Activated B cell treated with CpG ODN at 0.5 μM for 24 hours (primary cell): Measurements from ENCODE around the gene APOBEC3F. TPM values are rescaled to one million over a fixed set of nuclear protein-coding genes. Genes with fewer than 3 reads are reported as not detected.
A peak's percentile ranks its signal among the peaks of the same experiment; 100 is the strongest.
"Not testable (repeated sequence)": the region's sequence is repeated elsewhere in the genome, so short reads cannot be mapped to it uniquely, and the experiment has no call there.

ENCODE experiments used
- ATAC-seq: fragments of 200-7000 bp; cut with Tn5 transposase; one replicate; pipeline ENCODE4 v1.10.0; 2021; ENCODE audit warnings: low read depth, mild to moderate bottlenecking, moderate library complexity
- CTCF ChIA-PET: fragments of 350-600 bp; sonication (Branson Sonifier 250); formaldehyde crosslinking; loops from one replicate; lab custom pipeline; 2021; ENCODE audit warnings: antibody characterized with exemption; lab: Charles Lee
- POLR2A ChIA-PET: fragments of 350-600 bp; sonication (Branson Sonifier 250); formaldehyde crosslinking; loops from one replicate; lab custom pipeline; 2021; ENCODE audit warnings: antibody characterized with exemption; lab: Charles Lee
- DNase-seq: peaks from one replicate; pipeline ENCODE4 v3.0.0; 2022
- H3K27ac Mint-ChIP-seq: one replicate; pipeline ENCODE4 v1.8.0; 2020; ENCODE audit warnings: mixed read lengths
- H3K27me3 Mint-ChIP-seq: one replicate; pipeline ENCODE4 v1.8.0; 2021; ENCODE audit warnings: mixed read lengths
- H3K36me3 Mint-ChIP-seq: one replicate; pipeline ENCODE4 v1.8.0; 2021; ENCODE audit warnings: low read depth, mixed read lengths
- H3K4me1 Mint-ChIP-seq: one replicate; pipeline ENCODE4 v1.8.0; 2021; ENCODE audit warnings: mixed read lengths
- H3K4me3 Mint-ChIP-seq: one replicate; pipeline ENCODE4 v1.8.0; 2020; ENCODE audit warnings: mild to moderate bottlenecking, mixed read lengths
- H3K9me3 Mint-ChIP-seq: one replicate; pipeline ENCODE4 v1.8.0; 2020; ENCODE audit warnings: mixed read lengths
- CTCF ChIP-seq: fragments of 200-600 bp; IDR thresholded peaks from one replicate; pipeline ENCODE4 v1.8.0; 2022; ENCODE audit warnings: antibody characterized with exemption, mild to moderate bottlenecking
- intact Hi-C: fragments of 100-400 bp; cut with micrococcal nuclease; formaldehyde crosslinking; loops from one replicate; pipeline ENCODE4 v1.15.1; 2024
- total RNA-seq: library from RNA; stranded (reverse); gene quantifications from 2 replicates; pipeline ENCODE4 v1.2.3, GENCODE V29; 2022

Gene APOBEC3F
- total RNA-seq, 1 donor from 2014 or later = 82.4 TPM

- no peak for DNase-seq
- Mint-ChIP-seq H3K9me3 (no peaks in the 10 kb centered on the region), H3K4me3 (peak overlapping the region; percentile 90), H3K36me3 (peaks cover 39% of the 10 kb centered on the region), H3K27ac (peak overlapping the region; percentile 90), H3K4me1 (peaks cover 56% of the 10 kb centered on the region), H3K27me3 (no peaks in the 10 kb centered on the region)
- TF ChIP-seq CTCF = no peak
- ChIA-PET CTCF (no interaction called here), POLR2A (interaction anchor here (0.7 kb wide), 1 partner anchor 19 kb away, joined by 7 read pairs; no protein-coding TSS in a partner anchor)
- ATAC-seq = no peak
- intact Hi-C loops = loop anchor here (2.0 kb wide), 2 partner anchors 25 to 27 kb away; partner anchors contain the start of gene APOBEC3C
Observed at GRCh38 chr22:39041908-39042307, 1.2 kb downstream of the APOBEC3F start.

- POLR2A ChIA-PET = interaction anchor here (0.7 to 0.8 kb wide), 2 partner anchors 67 to 101 kb away, joined by 4 to 10 read pairs; no protein-coding TSS in a partner anchor
- CTCF ChIA-PET, DNase-seq, H3K27ac Mint-ChIP-seq, ATAC-seq, H3K4me3 Mint-ChIP-seq, intact Hi-C loops, H3K27me3 Mint-ChIP-seq, H3K9me3 Mint-ChIP-seq: not testable (repeated sequence)
- Mint-ChIP-seq H3K36me3 (peaks cover 46% of the 10 kb centered on the region), H3K4me1 (peaks cover 61% of the 10 kb centered on the region)
Observed at GRCh38 chr22:39043063-39043462, 2.4 kb downstream of the APOBEC3F start.

- H3K4me1 Mint-ChIP-seq = peaks cover 57% of the 10 kb centered on the region
- H3K27me3 Mint-ChIP-seq, DNase-seq, intact Hi-C loops, H3K9me3 Mint-ChIP-seq, POLR2A ChIA-PET, CTCF ChIA-PET, ATAC-seq: not testable (repeated sequence)
- peak overlapping the region; percentile 41 for H3K4me3 Mint-ChIP-seq
- H3K36me3 Mint-ChIP-seq = peaks cover 49% of the 10 kb centered on the region
- peak overlapping the region; percentile 53 for H3K27ac Mint-ChIP-seq
Observed at GRCh38 chr22:39045136-39045535, 4.5 kb downstream of the APOBEC3F start.

- Mint-ChIP-seq H3K36me3 (peaks cover 42% of the 10 kb centered on the region), H3K27ac (peak overlapping the region; percentile 54), H3K4me1 (peaks cover 58% of the 10 kb centered on the region)
- H3K9me3 Mint-ChIP-seq, H3K4me3 Mint-ChIP-seq, ATAC-seq, DNase-seq, H3K27me3 Mint-ChIP-seq, intact Hi-C loops: not testable (repeated sequence)
- POLR2A ChIA-PET = interaction anchor here (0.6 to 2.0 kb wide), 6 partner anchors 9 to 49 kb away, joined by 3 to 7 read pairs (median 5); partner anchors contain the start of gene APOBEC3F
- CTCF ChIA-PET = interaction anchor here (1.1 kb wide), 1 partner anchor 41 kb away, joined by 3 read pairs; no protein-coding TSS in a partner anchor
Observed at GRCh38 chr22:39049486-39049885, 8.8 kb downstream of the APOBEC3F start.

- CTCF ChIA-PET = interaction anchor here (0.9 kb wide), 1 partner anchor 49 kb away, joined by 4 read pairs; no protein-coding TSS in a partner anchor
Observed at GRCh38 chr22:39051844-39052495, 11.3 kb downstream of the APOBEC3F start.

GRCh38 chr22:39055658-39056057 is 15.0 kb downstream of the APOBEC3F start:
- no peaks in the 10 kb centered on the region for H3K9me3 Mint-ChIP-seq
- POLR2A ChIA-PET = interaction anchor here (0.7 to 1.0 kb wide), 2 partner anchors 11 to 43 kb away, joined by 5 to 7 read pairs; no protein-coding TSS in a partner anchor
- H3K27me3 Mint-ChIP-seq = no peaks in the 10 kb centered on the region
- intact Hi-C loops = no loop called here
- ATAC-seq (no peak), DNase-seq (no peak)
- no peak overlapping the region for H3K4me3 Mint-ChIP-seq
- H3K36me3 Mint-ChIP-seq = peaks cover 11% of the 10 kb centered on the region
- CTCF ChIA-PET = no interaction called here
- TF ChIP-seq CTCF = no peak
- peak overlapping the region; percentile 56 for H3K27ac Mint-ChIP-seq
- H3K4me1 Mint-ChIP-seq = peaks cover 25% of the 10 kb centered on the region

More at GRCh38 chr22:39051844-39052495, 11.3 kb downstream of the APOBEC3F start:
- ATAC-seq, DNase-seq, H3K4me3 Mint-ChIP-seq, H3K9me3 Mint-ChIP-seq, H3K27me3 Mint-ChIP-seq: not testable (repeated sequence)
- Mint-ChIP-seq H3K4me1 (peaks cover 36% of the 10 kb centered on the region), H3K27ac (peak overlapping the region; percentile 73), H3K36me3 (peaks cover 22% of the 10 kb centered on the region)
- intact Hi-C loops = loop anchor here (2.0 kb wide), 1 partner anchor 15 kb away; no protein-coding TSS in a partner anchor
- POLR2A ChIA-PET = interaction anchor here (0.7 to 1.3 kb wide), 3 partner anchors 12 to 178 kb away, joined by 3 to 17 read pairs (median 4); no protein-coding TSS in a partner anchor

GRCh38 chr22:39061290-39061689 is 20.6 kb downstream of the APOBEC3F start:
- H3K27ac Mint-ChIP-seq, H3K9me3 Mint-ChIP-seq, intact Hi-C loops, DNase-seq, CTCF ChIA-PET, ATAC-seq, H3K27me3 Mint-ChIP-seq, H3K36me3 Mint-ChIP-seq, H3K4me3 Mint-ChIP-seq: not testable (repeated sequence)
- POLR2A ChIA-PET = interaction anchor here (0.6 to 1.4 kb wide), 5 partner anchors 8 to 58 kb away, joined by 3 to 6 read pairs (median 5); no protein-coding TSS in a partner anchor
- H3K4me1 Mint-ChIP-seq = peaks cover 24% of the 10 kb centered on the region

- H3K36me3 Mint-ChIP-seq, H3K4me3 Mint-ChIP-seq, H3K27ac Mint-ChIP-seq, DNase-seq, CTCF ChIA-PET, H3K9me3 Mint-ChIP-seq, H3K27me3 Mint-ChIP-seq, intact Hi-C loops, ATAC-seq: not testable (repeated sequence)
- POLR2A ChIA-PET = interaction anchor here (0.6 to 1.4 kb wide), 3 partner anchors 9 to 58 kb away, joined by 4 to 5 read pairs (median 5); no protein-coding TSS in a partner anchor
- peaks cover 24% of the 10 kb centered on the region for H3K4me1 Mint-ChIP-seq
Observed at GRCh38 chr22:39061951-39062350, 21.3 kb downstream of the APOBEC3F start.

GRCh38 chr22:39063904-39064303 is 23.2 kb downstream of the APOBEC3F start:
- peak; percentile 43 for DNase-seq
- H3K27ac Mint-ChIP-seq, H3K9me3 Mint-ChIP-seq, intact Hi-C loops, H3K27me3 Mint-ChIP-seq, H3K36me3 Mint-ChIP-seq: not testable (repeated sequence)
- Mint-ChIP-seq H3K4me3 (peak overlapping the region; percentile 63), H3K4me1 (peaks cover 24% of the 10 kb centered on the region)
- POLR2A ChIA-PET = interaction anchor here (0.6 to 5.4 kb wide), 10 partner anchors 9 to 456 kb away, joined by 3 to 28 read pairs (median 8); partner anchors contain the start of genes APOBEC3G and RPL3
- CTCF ChIA-PET = interaction anchor here (0.8 kb wide), 1 partner anchor 9 kb away, joined by 5 read pairs; no protein-coding TSS in a partner anchor
- ATAC-seq = peak; percentile 65
